HCT116 (cell line): ENCODE results near the gene NAALADL2. TPM values are rescaled to one million over a fixed set of nuclear protein-coding genes. Genes with fewer than 3 reads are reported as not detected.

Source experiments
- ATAC-seq: fragments of 200-7000 bp; cut with Tn5 transposase; 2 replicates; pipeline ENCODE4 v1.9.1; 2020; ENCODE audit warnings: mild to moderate bottlenecking, moderate library complexity
- BruUV-seq: library from RNA; stranded (reverse); fragments of 400-500 nt; replicated peaks from 2 replicates; lab custom pipeline; 2021; lab: Mats Ljungman, UMichigan
- CTCF ChIA-PET: fragments of 300-600 bp; sonication (Branson Sonifier 250); formaldehyde crosslinking; loops from one replicate; lab custom pipeline; 2021; ENCODE audit warnings: antibody characterized with exemption; lab: Charles Lee
- POLR2A ChIA-PET: fragments of 300-600, 350-600 bp; sonication (Branson Sonifier 250); formaldehyde crosslinking; loops from one replicate; lab custom pipeline; 2021; ENCODE audit warnings: antibody characterized with exemption; lab: Charles Lee
- RAD21 ChIA-PET, 2 experiments: fragments of 300-600 bp; sonication (Branson Sonifier 250); formaldehyde crosslinking; loops; one replicate each; lab custom pipeline; 2023; ENCODE audit warnings: low total read pairs in 2 of 2; ENCODE audit not compliant: uncharacterized antibody in 2 of 2, unreplicated experiment in 2 of 2, low non-redundant PET in 1 of 2; lab: Charles Lee
- DNase-seq: peaks from one replicate; pipeline ENCODE4 v3.0.0-alpha.2; 2010; ENCODE audit warnings: low read depth, low spot score
- H2AFZ ChIP-seq: fragments of 200-600 bp; shearing (Covaris generic), sonication (generic); 2 replicates; pipeline ENCODE4 v1.6.1; 2017; ENCODE audit warnings: low read depth, mixed run types, mixed read lengths, antibody characterized with exemption, low read length; ENCODE audit not compliant: poor library complexity, severe bottlenecking
- H3K27ac ChIP-seq: 2 replicates; pipeline ENCODE4 v1.5.1; 2012; ENCODE audit warnings: low read depth, low read length
- H3K27me3 ChIP-seq: fragments of 200-600 bp; sonication (generic); 2 replicates; pipeline ENCODE4 v1.6.1; 2016; ENCODE audit warnings: mixed run types, low read length, mixed read lengths; ENCODE audit not compliant: insufficient read depth
- H3K36me3 ChIP-seq, 2 experiments: fragments of 200-500 bp in 1 of 2; fragments of 200-600 bp in 1 of 2; sonication (Bioruptor generic) in 1 of 2; sonication (generic) in 1 of 2; 2 replicates each; pipeline versions ENCODE4 v1.5.1 to v1.6.1; 2014 to 2016; ENCODE audit warnings: low read length in 2 of 2, inconsistent platforms in 1 of 2, mixed read lengths in 1 of 2, mixed run types in 1 of 2; ENCODE audit not compliant: insufficient read depth in 2 of 2, control insufficient read depth in 1 of 2
- H3K4me1 ChIP-seq, 2 experiments: fragments of 200-600 bp in 1 of 2; sonication (generic) in 1 of 2; 2 replicates each; pipeline versions ENCODE4 v1.5.1 to v1.6.1; 2012 to 2017; ENCODE audit warnings: low read length in 2 of 2, inconsistent platforms in 1 of 2, mild to moderate bottlenecking in 1 of 2, mixed read lengths in 1 of 2, mixed run types in 1 of 2, moderate library complexity in 1 of 2; ENCODE audit not compliant: insufficient read depth in 2 of 2, control insufficient read depth in 1 of 2
- H3K4me2 ChIP-seq: fragments of 200-600 bp; sonication (generic); 2 replicates; pipeline ENCODE4 v1.6.1; 2017; ENCODE audit warnings: mixed run types, low read length, mixed read lengths
- H3K4me3 ChIP-seq, 2 experiments: fragments of 200-600 bp in 1 of 2; sonication (generic) in 1 of 2; replicated peaks in 1 of 2; 2 replicates each; pipeline ENCODE4 v1.5.1; 2011 to 2016; ENCODE audit warnings: low read length in 2 of 2, control low read depth in 1 of 2, low read depth in 1 of 2, mild to moderate bottlenecking in 1 of 2, mixed read lengths in 1 of 2, mixed run types in 1 of 2
- H3K79me2 ChIP-seq: fragments of 200-600 bp; sonication (generic); 2 replicates; pipeline ENCODE4 v1.6.1; 2017; ENCODE audit warnings: mild to moderate bottlenecking, mixed run types, low read length, moderate library complexity, mixed read lengths; ENCODE audit not compliant: insufficient read depth
- H3K9ac ChIP-seq: fragments of 200-600 bp; sonication (generic); 2 replicates; pipeline ENCODE4 v1.6.1; 2016; ENCODE audit warnings: low read length, mixed read lengths
- H3K9me2 ChIP-seq: fragments of 200-600 bp; sonication (generic), shearing (Covaris generic); 2 replicates; pipeline ENCODE4 v1.6.1; 2017; ENCODE audit warnings: mixed run types, mild to moderate bottlenecking, moderate library complexity; ENCODE audit not compliant: insufficient read depth
- H3K9me3 ChIP-seq, 2 experiments: fragments of 200-500 bp in 1 of 2; fragments of 200-600 bp in 1 of 2; sonication (Bioruptor generic) in 1 of 2; sonication (generic) in 1 of 2; 2 replicates each; pipeline ENCODE4 v1.6.1; 2014 to 2017; ENCODE audit warnings: low read length in 2 of 2, mixed read lengths in 2 of 2, inconsistent platforms in 1 of 2, low read depth in 1 of 2, mild to moderate bottlenecking in 1 of 2, mixed run types in 1 of 2, moderate library complexity in 1 of 2; ENCODE audit not compliant: control insufficient read depth in 1 of 2, insufficient read depth in 1 of 2
- H4K20me1 ChIP-seq: fragments of 200-600 bp; sonication (generic), shearing (Covaris generic); 2 replicates; pipeline ENCODE4 v1.6.1; 2017; ENCODE audit warnings: mixed run types, mild to moderate bottlenecking, moderate library complexity; ENCODE audit not compliant: insufficient read depth
- EGR1 ChIP-seq: IDR thresholded peaks from 2 replicates; pipeline ENCODE4 v1.6.1; 2012; ENCODE audit warnings: low read depth
- ELF1 ChIP-seq: IDR thresholded peaks from 2 replicates; pipeline ENCODE4 v1.6.1; 2012; ENCODE audit warnings: low read depth, borderline replicate concordance
- EZH2 ChIP-seq: fragments of 200-600 bp; sonication (generic); IDR thresholded peaks from 2 replicates; pipeline ENCODE4 v1.6.1; 2017; ENCODE audit warnings: antibody characterized with exemption, mixed run types
- EZH2phosphoT487 ChIP-seq: fragments of 200-600 bp; IDR thresholded peaks from 2 replicates; pipeline ENCODE4 v1.6.1; 2018; ENCODE audit warnings: antibody characterized with exemption, borderline replicate concordance
- FOSL1 ChIP-seq: IDR thresholded peaks from 2 replicates; pipeline ENCODE4 v1.6.1; 2012; ENCODE audit warnings: low read depth
- JUND ChIP-seq: IDR thresholded peaks from 2 replicates; pipeline ENCODE4 v1.6.1; 2012
- POLR2A ChIP-seq: IDR thresholded peaks from 2 replicates; pipeline ENCODE4 v1.7.0; 2011; ENCODE audit warnings: borderline replicate concordance; ENCODE audit not compliant: insufficient read depth, insufficient read length; ENCODE audit errors: extremely low read depth
- RAD21 ChIP-seq: IDR thresholded peaks from 2 replicates; pipeline ENCODE4 v1.6.1; 2012; ENCODE audit warnings: low read depth, mild to moderate bottlenecking
- SIN3A ChIP-seq: IDR thresholded peaks from 2 replicates; pipeline ENCODE4 v1.6.1; 2012; ENCODE audit warnings: low read depth
- SP1 ChIP-seq: IDR thresholded peaks from 2 replicates; pipeline ENCODE4 v1.6.1; 2012; ENCODE audit warnings: low read depth
- ZNF274 ChIP-seq: fragments of 200-500 bp; sonication (Bioruptor generic); IDR thresholded peaks from 2 replicates; pipeline ENCODE4 v1.6.1; 2014; ENCODE audit warnings: mild to moderate bottlenecking, low read depth, low read length, inconsistent platforms
- intact Hi-C: fragments of 100-400 bp; cut with micrococcal nuclease; formaldehyde crosslinking; loops from 2 replicates; pipeline ENCODE4 v1.10.0; 2022
- total RNA-seq: library from RNA; stranded (reverse); gene quantifications from one replicate; pipeline ENCODE4 v1.2.1, GENCODE V29; 2021; ENCODE audit not compliant: unreplicated experiment
- TF ChIP-seq, protein P1 (sequence below): IDR thresholded peaks from 2 replicates; pipeline ENCODE4 v1.6.1; 2012
- TF ChIP-seq, protein P2 (sequence below): IDR thresholded peaks from 2 replicates; pipeline ENCODE4 v1.6.1; 2012; ENCODE audit warnings: low read depth
- TF ChIP-seq, protein P3 (sequence below): IDR thresholded peaks from 2 replicates; pipeline ENCODE4 v1.6.1; 2012
- TF ChIP-seq, protein P4 (sequence below), 3 experiments: fragments of 200-600 bp in 1 of 3; sonication (generic) in 1 of 3; IDR thresholded peaks in 2 of 3; conservative IDR thresholded peaks in 1 of 3; 2 replicates each; pipeline ENCODE4 v1.5.1; 2012 to 2017; ENCODE audit warnings: low read depth in 2 of 3, low read length in 2 of 3, antibody characterized with exemption in 1 of 3, borderline replicate concordance in 1 of 3, control low read depth in 1 of 3, mild to moderate bottlenecking in 1 of 3, mixed read lengths in 1 of 3, mixed run types in 1 of 3, moderate library complexity in 1 of 3; ENCODE audit not compliant: insufficient read depth in 1 of 3

NAALADL2 gene
- total RNA-seq, 1 experiment from 2014 or later, result 2.9 TPM

DNA sequence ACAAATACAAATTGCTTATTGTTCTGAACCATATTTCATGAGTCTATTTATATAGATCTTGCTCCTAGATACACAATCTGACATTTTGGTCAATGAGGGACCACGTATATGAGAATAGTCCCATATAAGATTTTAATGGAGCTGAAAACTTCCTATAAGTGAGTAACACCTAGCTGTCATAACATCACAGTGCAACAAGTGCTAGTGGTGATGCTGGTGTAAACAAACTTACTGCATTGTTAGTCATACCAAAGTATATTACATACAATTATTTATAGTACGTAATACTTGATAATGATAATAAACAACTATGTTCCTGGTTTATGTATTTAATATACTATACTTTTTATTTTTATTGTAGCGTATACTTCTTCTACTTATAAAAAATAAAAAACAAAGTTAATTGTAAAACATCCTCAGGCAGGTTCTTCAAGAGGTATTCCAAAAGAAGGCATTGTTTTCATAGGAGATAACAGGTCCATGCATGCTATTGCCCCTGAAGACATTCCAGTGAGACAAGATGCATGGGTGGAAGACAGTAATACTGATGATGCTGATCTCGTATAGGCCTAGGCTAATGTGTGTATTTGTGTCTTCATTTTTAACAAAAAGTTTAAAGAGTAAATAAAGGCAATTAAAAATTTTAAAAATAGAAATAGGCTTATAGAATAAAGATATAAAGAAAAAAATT lies 46.8 kb upstream of the NAALADL2 start:
- TF ChIP-seq ELF1 (no peak), JUND (no peak), EZH2phosphoT487 (no peak)
- TF ChIP-seq, all 23 proteins: peak for 0
- POLR2A ChIA-PET, result no interaction called here
- Histone ChIP-seq H3K79me2 (no peaks in the 10 kb centered on the region), H2AFZ (no peak overlapping the region), H3K27ac (no peak overlapping the region), H3K4me3 (no peak overlapping the region), H3K4me1 (no peaks in the 10 kb centered on the region), H3K9ac (no peak overlapping the region), H3K36me3 (no peaks in the 10 kb centered on the region), H4K20me1 (no peaks in the 10 kb centered on the region), H3K27me3 (no peaks in the 10 kb centered on the region), H3K9me3 (no peaks in the 10 kb centered on the region), H3K9me2 (no peaks in the 10 kb centered on the region), H3K4me2 (no peak overlapping the region)
- CTCF ChIA-PET, result no interaction called here
- RAD21 ChIA-PET, result no interaction called here
- ATAC-seq, result no peak
- intact Hi-C loops, result no loop called here
- no peak for DNase-seq
- BruUV-seq, result no TSS peak

DNA sequence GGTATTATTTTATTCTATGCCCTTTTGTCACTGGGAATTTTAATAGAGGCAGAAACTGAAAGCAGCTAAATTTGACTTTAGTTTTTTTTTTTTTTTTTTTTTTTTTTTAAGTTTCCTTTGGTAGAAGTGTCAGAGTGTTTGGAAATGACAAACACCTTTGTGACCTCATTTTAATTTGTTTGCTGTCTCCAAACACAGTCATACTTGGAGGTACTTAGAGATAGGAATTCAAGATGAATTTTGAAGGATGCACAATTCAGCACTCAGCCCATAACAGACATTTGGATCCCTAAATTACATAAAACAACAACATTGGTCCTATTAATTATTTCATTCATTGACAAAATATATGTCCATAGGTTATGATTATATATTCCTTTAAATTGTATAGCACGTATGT lies 43.4 kb upstream of the NAALADL2 start:
- H4K20me1 ChIP-seq, result no peaks in the 10 kb centered on the region
- H3K4me1 ChIP-seq, result no peaks in the 10 kb centered on the region
- H3K27me3 ChIP-seq, result no peaks in the 10 kb centered on the region
- ChIA-PET RAD21 (no interaction called here), POLR2A (no interaction called here), CTCF (no interaction called here)
- H3K79me2 ChIP-seq, result no peaks in the 10 kb centered on the region
- H3K4me2 ChIP-seq, result no peak overlapping the region
- BruUV-seq, result no TSS peak
- no peak for ATAC-seq
- intact Hi-C loops, result no loop called here
- no peak overlapping the region for H2AFZ ChIP-seq
- TF ChIP-seq EZH2 (no peak), ELF1 (no peak), EGR1 (no peak), ZNF274 (no peak), SP1 (no peak), RAD21 (no peak), SIN3A (no peak), POLR2A (no peak), FOSL1 (no peak)
- TF ChIP-seq, protein P1, sequence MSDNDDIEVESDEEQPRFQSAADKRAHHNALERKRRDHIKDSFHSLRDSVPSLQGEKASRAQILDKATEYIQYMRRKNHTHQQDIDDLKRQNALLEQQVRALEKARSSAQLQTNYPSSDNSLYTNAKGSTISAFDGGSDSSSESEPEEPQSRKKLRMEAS, result no peak
- TF ChIP-seq, protein P2, sequence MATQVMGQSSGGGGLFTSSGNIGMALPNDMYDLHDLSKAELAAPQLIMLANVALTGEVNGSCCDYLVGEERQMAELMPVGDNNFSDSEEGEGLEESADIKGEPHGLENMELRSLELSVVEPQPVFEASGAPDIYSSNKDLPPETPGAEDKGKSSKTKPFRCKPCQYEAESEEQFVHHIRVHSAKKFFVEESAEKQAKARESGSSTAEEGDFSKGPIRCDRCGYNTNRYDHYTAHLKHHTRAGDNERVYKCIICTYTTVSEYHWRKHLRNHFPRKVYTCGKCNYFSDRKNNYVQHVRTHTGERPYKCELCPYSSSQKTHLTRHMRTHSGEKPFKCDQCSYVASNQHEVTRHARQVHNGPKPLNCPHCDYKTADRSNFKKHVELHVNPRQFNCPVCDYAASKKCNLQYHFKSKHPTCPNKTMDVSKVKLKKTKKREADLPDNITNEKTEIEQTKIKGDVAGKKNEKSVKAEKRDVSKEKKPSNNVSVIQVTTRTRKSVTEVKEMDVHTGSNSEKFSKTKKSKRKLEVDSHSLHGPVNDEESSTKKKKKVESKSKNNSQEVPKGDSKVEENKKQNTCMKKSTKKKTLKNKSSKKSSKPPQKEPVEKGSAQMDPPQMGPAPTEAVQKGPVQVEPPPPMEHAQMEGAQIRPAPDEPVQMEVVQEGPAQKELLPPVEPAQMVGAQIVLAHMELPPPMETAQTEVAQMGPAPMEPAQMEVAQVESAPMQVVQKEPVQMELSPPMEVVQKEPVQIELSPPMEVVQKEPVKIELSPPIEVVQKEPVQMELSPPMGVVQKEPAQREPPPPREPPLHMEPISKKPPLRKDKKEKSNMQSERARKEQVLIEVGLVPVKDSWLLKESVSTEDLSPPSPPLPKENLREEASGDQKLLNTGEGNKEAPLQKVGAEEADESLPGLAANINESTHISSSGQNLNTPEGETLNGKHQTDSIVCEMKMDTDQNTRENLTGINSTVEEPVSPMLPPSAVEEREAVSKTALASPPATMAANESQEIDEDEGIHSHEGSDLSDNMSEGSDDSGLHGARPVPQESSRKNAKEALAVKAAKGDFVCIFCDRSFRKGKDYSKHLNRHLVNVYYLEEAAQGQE, result no peak
- TF ChIP-seq, protein P3, sequence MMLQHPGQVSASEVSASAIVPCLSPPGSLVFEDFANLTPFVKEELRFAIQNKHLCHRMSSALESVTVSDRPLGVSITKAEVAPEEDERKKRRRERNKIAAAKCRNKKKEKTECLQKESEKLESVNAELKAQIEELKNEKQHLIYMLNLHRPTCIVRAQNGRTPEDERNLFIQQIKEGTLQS, result no peak
- TF ChIP-seq, protein P4, sequence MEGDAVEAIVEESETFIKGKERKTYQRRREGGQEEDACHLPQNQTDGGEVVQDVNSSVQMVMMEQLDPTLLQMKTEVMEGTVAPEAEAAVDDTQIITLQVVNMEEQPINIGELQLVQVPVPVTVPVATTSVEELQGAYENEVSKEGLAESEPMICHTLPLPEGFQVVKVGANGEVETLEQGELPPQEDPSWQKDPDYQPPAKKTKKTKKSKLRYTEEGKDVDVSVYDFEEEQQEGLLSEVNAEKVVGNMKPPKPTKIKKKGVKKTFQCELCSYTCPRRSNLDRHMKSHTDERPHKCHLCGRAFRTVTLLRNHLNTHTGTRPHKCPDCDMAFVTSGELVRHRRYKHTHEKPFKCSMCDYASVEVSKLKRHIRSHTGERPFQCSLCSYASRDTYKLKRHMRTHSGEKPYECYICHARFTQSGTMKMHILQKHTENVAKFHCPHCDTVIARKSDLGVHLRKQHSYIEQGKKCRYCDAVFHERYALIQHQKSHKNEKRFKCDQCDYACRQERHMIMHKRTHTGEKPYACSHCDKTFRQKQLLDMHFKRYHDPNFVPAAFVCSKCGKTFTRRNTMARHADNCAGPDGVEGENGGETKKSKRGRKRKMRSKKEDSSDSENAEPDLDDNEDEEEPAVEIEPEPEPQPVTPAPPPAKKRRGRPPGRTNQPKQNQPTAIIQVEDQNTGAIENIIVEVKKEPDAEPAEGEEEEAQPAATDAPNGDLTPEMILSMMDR (IDR thresholded peaks at IDR 0.05 in 2 of 3, conservative IDR thresholded peaks at IDR 0.05 in 1 of 3; ENCODE audit: borderline replicate concordance in 1 of 3, insufficient read depth in 1 of 3, low read depth in 2 of 3, low read length in 2 of 3), result no peak
- no peak overlapping the region for H3K27ac ChIP-seq
- DNase-seq, result no peak
- H3K9me3 ChIP-seq, result no peaks in the 10 kb centered on the region
- no peak overlapping the region for H3K9ac ChIP-seq
- no peaks in the 10 kb centered on the region for H3K36me3 ChIP-seq
- no peaks in the 10 kb centered on the region for H3K9me2 ChIP-seq
- no peak overlapping the region for H3K4me3 ChIP-seq
